ENCODE measurements around the gene RNGTT. TPM values are rescaled to one million over a fixed set of nuclear protein-coding genes. Genes with fewer than 3 reads are reported as not detected.
A peak's percentile ranks its signal among the peaks of the same experiment; 100 is the strongest.

RNGTT gene
- total and polyA plus RNA-seq, 7 donors = 3.9 to 8.8 (median 7.9) TPM

DNA sequence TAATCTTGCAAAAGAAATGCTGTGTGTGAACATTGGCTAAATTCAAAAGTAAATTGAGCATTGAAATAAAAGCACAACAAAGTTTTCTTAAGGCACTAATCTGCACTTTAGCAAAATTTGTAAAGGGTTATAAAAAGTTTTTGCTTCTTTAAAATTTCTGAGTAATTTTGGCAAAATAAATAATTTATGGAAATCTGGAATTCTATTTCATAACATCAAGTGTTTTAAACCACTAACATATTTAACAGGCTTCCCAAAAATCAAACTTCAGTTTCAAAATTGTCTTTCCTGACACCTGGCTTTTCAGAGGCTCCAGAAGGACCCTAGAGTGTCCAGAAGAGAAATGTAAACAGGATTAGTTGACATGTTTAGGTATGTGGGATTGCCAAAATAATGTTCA lies 4.5 kb upstream of the RNGTT start:
- intact Hi-C loops (cut with DNase I) = no loop called here
- TF ChIP-seq, protein P1, sequence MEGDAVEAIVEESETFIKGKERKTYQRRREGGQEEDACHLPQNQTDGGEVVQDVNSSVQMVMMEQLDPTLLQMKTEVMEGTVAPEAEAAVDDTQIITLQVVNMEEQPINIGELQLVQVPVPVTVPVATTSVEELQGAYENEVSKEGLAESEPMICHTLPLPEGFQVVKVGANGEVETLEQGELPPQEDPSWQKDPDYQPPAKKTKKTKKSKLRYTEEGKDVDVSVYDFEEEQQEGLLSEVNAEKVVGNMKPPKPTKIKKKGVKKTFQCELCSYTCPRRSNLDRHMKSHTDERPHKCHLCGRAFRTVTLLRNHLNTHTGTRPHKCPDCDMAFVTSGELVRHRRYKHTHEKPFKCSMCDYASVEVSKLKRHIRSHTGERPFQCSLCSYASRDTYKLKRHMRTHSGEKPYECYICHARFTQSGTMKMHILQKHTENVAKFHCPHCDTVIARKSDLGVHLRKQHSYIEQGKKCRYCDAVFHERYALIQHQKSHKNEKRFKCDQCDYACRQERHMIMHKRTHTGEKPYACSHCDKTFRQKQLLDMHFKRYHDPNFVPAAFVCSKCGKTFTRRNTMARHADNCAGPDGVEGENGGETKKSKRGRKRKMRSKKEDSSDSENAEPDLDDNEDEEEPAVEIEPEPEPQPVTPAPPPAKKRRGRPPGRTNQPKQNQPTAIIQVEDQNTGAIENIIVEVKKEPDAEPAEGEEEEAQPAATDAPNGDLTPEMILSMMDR (IDR thresholded peaks at IDR 0.05) = no peak
- DNase-seq (no peak), ATAC-seq (no peak)
- Histone ChIP-seq H3K27me3 (ENCODE audit: insufficient read depth in 3 of 3, low read length in 2 of 3) (no peaks in the 10 kb centered on the region), H3K27ac (no peak overlapping the region), H3K36me3 (ENCODE audit: insufficient read depth in 1 of 2, low read depth in 1 of 2) (no peaks in the 10 kb centered on the region), H3K9me3 (peaks cover 21% of the 10 kb centered on the region), H3K4me1 (peaks cover under 1% of the 10 kb centered on the region), H3K4me3 (no peak overlapping the region)

DNA sequence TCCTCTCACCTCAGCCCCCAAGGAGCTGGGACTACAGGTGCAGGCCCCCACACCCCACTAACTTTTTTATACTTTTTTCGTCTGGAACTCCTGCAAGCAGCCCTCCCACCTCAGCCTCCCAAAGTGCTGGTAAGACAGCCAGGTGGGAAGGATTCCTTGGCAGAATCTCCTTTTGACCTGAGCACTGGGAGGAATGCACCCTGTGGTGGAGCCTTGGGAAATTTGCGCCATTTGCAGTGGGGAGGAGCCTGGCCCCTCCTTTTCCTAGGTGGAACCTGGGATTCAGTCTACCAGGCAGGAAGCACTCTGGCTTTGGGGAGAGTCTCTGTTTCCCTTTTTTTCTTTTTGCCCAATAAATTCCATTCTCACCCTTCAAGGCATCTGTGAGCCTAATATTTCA lies 2.3 kb upstream of the RNGTT start:
- intact Hi-C loops (cut with DNase I) = no loop called here
- H3K27ac ChIP-seq = no peak overlapping the region
- H3K4me1 ChIP-seq = peaks cover 8% of the 10 kb centered on the region
- no peak for DNase-seq
- no peak overlapping the region for H3K4me3 ChIP-seq
- 85 to 88% (median 88%) methylated on average over 2 of the region's 2 CpGs for WGBS, 3 donors
- TF ChIP-seq, protein P1 (IDR thresholded peaks at IDR 0.05) = no peak
- no peak for ATAC-seq
- no peaks in the 10 kb centered on the region for H3K27me3 ChIP-seq (ENCODE audit: insufficient read depth in 3 of 3, low read length in 2 of 3)
- H3K9me3 ChIP-seq = peaks cover 21% of the 10 kb centered on the region
- H3K36me3 ChIP-seq (ENCODE audit: insufficient read depth in 1 of 2, low read depth in 1 of 2) = no peaks in the 10 kb centered on the region

DNA sequence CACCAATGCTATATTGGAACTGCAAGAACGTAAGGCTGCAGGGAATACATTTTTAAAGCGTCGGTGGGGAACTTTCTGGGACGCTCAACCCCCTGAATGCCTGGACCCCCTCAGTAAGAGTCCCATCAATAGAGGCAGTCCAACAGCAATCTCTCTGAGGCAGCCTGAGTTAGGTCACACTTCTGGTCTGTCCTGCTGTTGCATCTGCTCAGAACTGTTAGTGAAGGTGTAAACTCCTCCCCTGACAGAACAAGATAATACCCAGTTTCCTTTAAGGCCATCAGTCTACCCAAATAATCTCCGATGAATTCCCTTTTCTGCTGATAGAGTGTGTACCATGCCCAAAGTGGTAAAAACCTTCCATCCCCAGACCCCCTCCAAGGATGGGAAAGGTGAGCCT lies 1.1 kb upstream of the RNGTT start:
- intact Hi-C loops (cut with DNase I) = no loop called here

DNA sequence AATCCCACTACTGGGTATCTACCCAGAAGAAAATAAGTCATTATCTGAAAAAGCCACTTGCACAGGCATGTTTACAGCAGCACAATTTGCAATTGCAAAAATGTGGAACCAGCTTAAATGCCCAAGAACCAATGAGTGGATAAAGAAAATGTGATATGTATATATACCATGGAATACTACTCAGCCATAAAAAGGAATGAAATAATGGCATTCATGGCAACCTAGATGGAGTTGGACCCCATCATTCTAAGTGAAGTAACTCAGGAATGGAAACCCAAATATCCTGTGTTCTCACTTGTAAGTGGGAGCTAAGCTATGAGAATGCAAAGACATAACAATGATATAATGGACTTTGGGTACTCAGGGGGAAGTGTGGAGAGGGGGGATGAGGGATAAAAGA lies 4.6 kb downstream of the RNGTT start:
- peaks cover 6% of the 10 kb centered on the region for H3K9me3 ChIP-seq
- TF ChIP-seq, protein P1 (IDR thresholded peaks at IDR 0.05) = no peak
- H3K27me3 ChIP-seq (ENCODE audit: insufficient read depth in 3 of 3, low read length in 2 of 3) = no peaks in the 10 kb centered on the region
- no peaks in the 10 kb centered on the region for H3K36me3 ChIP-seq (ENCODE audit: insufficient read depth in 1 of 2, low read depth in 1 of 2)
- no peak overlapping the region for H3K27ac ChIP-seq
- peaks cover 8% of the 10 kb centered on the region for H3K4me1 ChIP-seq
- no peak for DNase-seq
- no peak overlapping the region for H3K4me3 ChIP-seq
- ATAC-seq = no peak
- intact Hi-C loops (cut with DNase I) = no loop called here

More for the DNA sequence above, 1.1 kb upstream of the RNGTT start:
- DNase-seq = no peak
- WGBS, 3 donors = 46 to 60% (median 48%) methylated on average over 5 of the region's 5 CpGs
- H3K27ac ChIP-seq = peak overlapping the region; percentile 90
- H3K4me1 ChIP-seq = peaks cover 8% of the 10 kb centered on the region
- ATAC-seq = no peak
- TF ChIP-seq, protein P1 (IDR thresholded peaks at IDR 0.05) = no peak
- peaks cover 21% of the 10 kb centered on the region for H3K9me3 ChIP-seq
- H3K27me3 ChIP-seq (ENCODE audit: insufficient read depth in 3 of 3, low read length in 2 of 3) = no peaks in the 10 kb centered on the region
- no peaks in the 10 kb centered on the region for H3K36me3 ChIP-seq (ENCODE audit: insufficient read depth in 1 of 2, low read depth in 1 of 2)
- H3K4me3 ChIP-seq = peak overlapping the region; percentile 98

DNA sequence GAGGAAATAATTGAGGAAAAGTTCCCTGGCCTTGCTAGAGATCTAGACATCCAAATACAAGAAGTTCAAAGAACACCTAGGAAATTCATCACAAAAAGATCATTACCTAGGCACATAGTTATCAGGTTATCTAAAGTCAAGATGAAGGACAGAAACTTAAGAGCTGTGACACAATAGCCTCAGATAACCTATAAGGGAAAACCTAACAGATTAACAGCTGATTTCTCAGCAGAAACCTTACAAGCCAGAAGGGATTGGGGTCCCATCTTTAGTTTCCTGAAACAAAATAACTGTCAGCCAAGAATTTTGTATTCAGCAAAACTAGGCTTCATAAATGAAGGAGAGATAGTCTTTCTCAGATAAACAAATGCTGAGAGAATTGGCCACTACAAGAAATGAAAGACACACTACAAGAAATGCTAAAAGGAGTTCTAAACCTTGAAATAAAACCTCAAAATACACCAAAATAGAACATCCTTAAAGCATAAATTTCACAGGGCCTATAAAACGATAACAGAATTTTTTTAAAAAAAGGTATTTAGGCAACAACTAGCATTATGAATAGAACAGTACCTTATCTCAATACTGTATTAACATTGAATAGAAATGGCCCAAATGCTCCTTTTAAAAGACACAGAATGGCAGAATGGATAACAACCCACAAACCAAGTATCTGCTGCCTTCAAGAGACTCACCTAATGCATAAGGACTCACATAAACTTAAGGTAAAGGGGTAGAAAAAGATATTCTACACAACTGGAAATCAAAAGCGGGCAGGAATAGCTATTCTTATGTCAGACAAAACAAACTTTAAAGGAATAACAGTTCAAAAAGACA lies 9.7 kb downstream of the RNGTT start:
- H3K27me3 ChIP-seq (ENCODE audit: insufficient read depth in 3 of 3, low read length in 2 of 3) = no peaks in the 10 kb centered on the region
- no peak for ATAC-seq

More for the DNA sequence above, 9.7 kb downstream of the RNGTT start:
- intact Hi-C loops (cut with DNase I) = no loop called here
- H3K4me3 ChIP-seq = no peak overlapping the region
- TF ChIP-seq, protein P1 (IDR thresholded peaks at IDR 0.05) = no peak
- no peak overlapping the region for H3K27ac ChIP-seq
- peaks cover 10% of the 10 kb centered on the region for H3K9me3 ChIP-seq
- no peaks in the 10 kb centered on the region for H3K4me1 ChIP-seq
- no peak for DNase-seq
- WGBS, 3 donors = 98 to 99% (median 99%) methylated on average over 2 of the region's 2 CpGs
- no peaks in the 10 kb centered on the region for H3K36me3 ChIP-seq (ENCODE audit: insufficient read depth in 1 of 2, low read depth in 1 of 2)
